Measurements from ENCODE around the gene ETFA. TPM values are rescaled to one million over a fixed set of nuclear protein-coding genes. Genes with fewer than 3 reads are reported as not detected.
A peak's percentile ranks its signal among the peaks of the same experiment; 100 is the strongest.

ETFA gene
- total RNA-seq, 1 donor from 2014 or later, result 144 TPM

- Mint-ChIP-seq H3K9me3 (ENCODE audit: unreplicated experiment) (peaks cover 13% of the 10 kb centered on the region), H3K36me3 (ENCODE audit: unreplicated experiment) (no peaks in the 10 kb centered on the region), H3K4me1 (ENCODE audit: low read depth, unreplicated experiment) (peaks cover 31% of the 10 kb centered on the region), H3K27ac (ENCODE audit: unreplicated experiment) (peak overlapping the region; percentile 70), H3K4me3 (ENCODE audit: unreplicated experiment) (no peak overlapping the region), H3K27me3 (ENCODE audit: unreplicated experiment) (peaks cover 6% of the 10 kb centered on the region)
- DNase-seq, result peak; percentile 92
- TF ChIP-seq CTCF (IDR thresholded peaks at IDR 0.05; ENCODE audit: partially characterized antibody, unreplicated experiment), result peak; percentile 82
Measured at GRCh38 chr15:76190751-76191538, 120.3 kb downstream of the ETFA start.

GRCh38 chr15:76190070-76190564, 121.2 kb downstream of the ETFA start:
- H3K9me3 Mint-ChIP-seq (ENCODE audit: unreplicated experiment), result peaks cover 13% of the 10 kb centered on the region
- H3K4me3 Mint-ChIP-seq (ENCODE audit: unreplicated experiment), result peak overlapping the region; percentile 55
- peaks cover 38% of the 10 kb centered on the region for H3K4me1 Mint-ChIP-seq (ENCODE audit: low read depth, unreplicated experiment)
- TF ChIP-seq CTCF (IDR thresholded peaks at IDR 0.05; ENCODE audit: partially characterized antibody, unreplicated experiment), result no peak
- H3K27me3 Mint-ChIP-seq (ENCODE audit: unreplicated experiment), result peaks cover 9% of the 10 kb centered on the region
- no peak for DNase-seq
- peak overlapping the region; percentile 70 for H3K27ac Mint-ChIP-seq (ENCODE audit: unreplicated experiment)
- H3K36me3 Mint-ChIP-seq (ENCODE audit: unreplicated experiment), result no peaks in the 10 kb centered on the region

- Mint-ChIP-seq H3K4me3 (ENCODE audit: unreplicated experiment) (peak overlapping the region; percentile 7), H3K36me3 (ENCODE audit: unreplicated experiment) (no peaks in the 10 kb centered on the region), H3K4me1 (ENCODE audit: low read depth, unreplicated experiment) (peaks cover 42% of the 10 kb centered on the region), H3K9me3 (ENCODE audit: unreplicated experiment) (peaks cover 11% of the 10 kb centered on the region), H3K27ac (ENCODE audit: unreplicated experiment) (no peak overlapping the region), H3K27me3 (ENCODE audit: unreplicated experiment) (peaks cover 7% of the 10 kb centered on the region)
- TF ChIP-seq CTCF (IDR thresholded peaks at IDR 0.05; ENCODE audit: partially characterized antibody, unreplicated experiment), result no peak
- no peak for DNase-seq
Measured at GRCh38 chr15:76189106-76189505, 122.2 kb downstream of the ETFA start.

- H3K4me3 Mint-ChIP-seq (ENCODE audit: unreplicated experiment), result peak overlapping the region; percentile 83
- peak; percentile 79 for DNase-seq
- peaks cover 7% of the 10 kb centered on the region for H3K27me3 Mint-ChIP-seq (ENCODE audit: unreplicated experiment)
- H3K36me3 Mint-ChIP-seq (ENCODE audit: unreplicated experiment), result no peaks in the 10 kb centered on the region
- no peak for TF ChIP-seq CTCF (IDR thresholded peaks at IDR 0.05; ENCODE audit: partially characterized antibody, unreplicated experiment)
- H3K27ac Mint-ChIP-seq (ENCODE audit: unreplicated experiment), result peak overlapping the region; percentile 86
- peaks cover 9% of the 10 kb centered on the region for H3K9me3 Mint-ChIP-seq (ENCODE audit: unreplicated experiment)
- peaks cover 49% of the 10 kb centered on the region for H3K4me1 Mint-ChIP-seq (ENCODE audit: low read depth, unreplicated experiment)
Measured at GRCh38 chr15:76187163-76187562, 124.1 kb downstream of the ETFA start.

- peak overlapping the region; percentile 72 for H3K27ac Mint-ChIP-seq (ENCODE audit: unreplicated experiment)
- no peaks in the 10 kb centered on the region for H3K36me3 Mint-ChIP-seq (ENCODE audit: unreplicated experiment)
- peak; percentile 48 for DNase-seq
- peak; percentile 75 for TF ChIP-seq CTCF (IDR thresholded peaks at IDR 0.05; ENCODE audit: partially characterized antibody, unreplicated experiment)
- H3K9me3 Mint-ChIP-seq (ENCODE audit: unreplicated experiment), result peaks cover 9% of the 10 kb centered on the region
- peaks cover 57% of the 10 kb centered on the region for H3K4me1 Mint-ChIP-seq (ENCODE audit: low read depth, unreplicated experiment)
- H3K4me3 Mint-ChIP-seq (ENCODE audit: unreplicated experiment), result peak overlapping the region; percentile 12
- peaks cover 10% of the 10 kb centered on the region for H3K27me3 Mint-ChIP-seq (ENCODE audit: unreplicated experiment)
Measured at GRCh38 chr15:76185716-76186115, 125.6 kb downstream of the ETFA start.
